ENCODE results near the gene COL4A2. TPM values are rescaled to one million over a fixed set of nuclear protein-coding genes. Genes with fewer than 3 reads are reported as not detected.

COL4A2 gene
- total RNA-seq, 4 donors from 2014 or later = 655 to 1,231 (median 912) TPM

DNA sequence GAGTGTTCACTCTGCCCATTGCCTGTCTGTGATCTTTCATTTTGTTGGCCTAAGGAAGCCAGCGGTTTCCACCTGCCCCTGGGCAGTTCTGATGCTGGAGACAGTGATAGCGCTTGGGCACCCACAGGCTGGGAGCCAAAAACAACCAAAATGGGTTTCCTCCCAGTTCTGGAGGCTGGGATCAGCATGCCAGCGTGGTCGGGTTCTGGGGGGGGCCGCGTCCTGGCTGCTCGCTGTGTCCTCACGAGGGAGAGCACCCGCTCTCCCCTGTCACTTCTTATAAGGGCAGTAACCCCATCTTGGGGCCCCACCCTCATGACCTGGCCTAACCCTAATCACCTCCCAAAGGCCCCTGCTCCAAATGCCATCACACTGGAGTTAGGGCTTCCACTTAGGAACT lies 186.5 kb downstream of the COL4A2 start:
- TF ChIP-seq, protein P1, sequence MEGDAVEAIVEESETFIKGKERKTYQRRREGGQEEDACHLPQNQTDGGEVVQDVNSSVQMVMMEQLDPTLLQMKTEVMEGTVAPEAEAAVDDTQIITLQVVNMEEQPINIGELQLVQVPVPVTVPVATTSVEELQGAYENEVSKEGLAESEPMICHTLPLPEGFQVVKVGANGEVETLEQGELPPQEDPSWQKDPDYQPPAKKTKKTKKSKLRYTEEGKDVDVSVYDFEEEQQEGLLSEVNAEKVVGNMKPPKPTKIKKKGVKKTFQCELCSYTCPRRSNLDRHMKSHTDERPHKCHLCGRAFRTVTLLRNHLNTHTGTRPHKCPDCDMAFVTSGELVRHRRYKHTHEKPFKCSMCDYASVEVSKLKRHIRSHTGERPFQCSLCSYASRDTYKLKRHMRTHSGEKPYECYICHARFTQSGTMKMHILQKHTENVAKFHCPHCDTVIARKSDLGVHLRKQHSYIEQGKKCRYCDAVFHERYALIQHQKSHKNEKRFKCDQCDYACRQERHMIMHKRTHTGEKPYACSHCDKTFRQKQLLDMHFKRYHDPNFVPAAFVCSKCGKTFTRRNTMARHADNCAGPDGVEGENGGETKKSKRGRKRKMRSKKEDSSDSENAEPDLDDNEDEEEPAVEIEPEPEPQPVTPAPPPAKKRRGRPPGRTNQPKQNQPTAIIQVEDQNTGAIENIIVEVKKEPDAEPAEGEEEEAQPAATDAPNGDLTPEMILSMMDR (IDR thresholded peaks at IDR 0.05; ENCODE audit: low read depth) = no peak

DNA sequence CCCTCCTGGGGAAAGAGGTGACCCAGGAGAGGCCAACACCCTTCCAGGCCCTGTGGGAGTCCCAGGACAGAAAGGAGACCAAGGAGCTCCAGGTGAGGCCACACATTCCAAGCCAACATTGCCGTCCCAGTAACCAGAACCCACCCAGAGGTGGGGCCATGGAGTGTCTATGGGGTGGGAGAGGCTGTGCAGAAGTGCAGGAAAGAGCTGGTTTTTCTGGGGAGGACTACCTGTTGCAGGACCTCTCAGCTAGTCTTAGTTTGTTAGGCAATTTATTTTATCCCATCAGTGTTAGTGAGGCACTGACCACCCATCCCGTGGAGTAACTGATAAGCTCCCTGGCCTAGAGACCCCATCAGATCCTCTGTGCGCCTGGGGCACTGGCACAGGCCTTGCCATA lies 188.3 kb downstream of the COL4A2 start:
- TF ChIP-seq, protein P1 (IDR thresholded peaks at IDR 0.05; ENCODE audit: low read depth) = no peak

DNA sequence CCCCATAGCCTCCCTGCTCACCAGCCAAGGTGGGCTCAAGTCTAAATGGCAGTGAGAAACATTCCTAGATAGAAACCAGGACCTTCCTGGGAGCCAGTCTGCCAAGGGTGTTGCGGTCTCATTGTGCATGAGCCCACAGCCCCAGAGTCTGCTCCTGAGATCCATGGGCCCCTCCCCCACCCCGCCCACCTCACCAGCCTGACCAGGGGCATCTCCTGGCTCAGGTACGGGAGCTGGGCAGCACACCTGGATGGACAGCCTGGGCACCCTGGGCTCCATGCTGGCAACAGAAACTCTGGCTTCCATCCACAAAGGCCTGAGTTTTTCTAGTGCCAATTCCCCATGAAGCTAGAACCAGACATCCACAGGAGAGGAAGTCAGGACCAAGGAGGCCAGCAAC lies 188.8 kb downstream of the COL4A2 start:
- TF ChIP-seq, protein P1 (IDR thresholded peaks at IDR 0.05; ENCODE audit: low read depth) = no peak

DNA sequence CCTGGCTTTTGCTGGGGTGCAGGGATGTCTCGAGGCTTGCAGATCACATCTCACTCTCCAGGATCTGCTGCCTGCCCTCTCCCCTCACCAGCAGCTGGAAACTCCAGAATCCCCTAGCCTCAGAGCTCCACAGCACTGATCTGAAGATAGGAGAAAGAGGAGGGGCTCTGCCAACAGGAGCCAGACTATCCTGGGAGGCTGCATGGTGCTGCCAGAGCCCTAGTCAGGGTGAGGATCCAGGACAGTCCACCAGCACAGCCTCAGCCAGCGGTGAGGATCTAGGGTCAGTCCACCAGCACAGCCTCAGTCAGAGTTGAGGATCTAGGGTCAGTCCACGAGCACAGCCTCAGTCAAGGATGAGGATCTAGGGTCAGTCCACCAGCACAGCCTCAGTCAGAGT lies 189.2 kb downstream of the COL4A2 start:
- TF ChIP-seq, protein P1 (IDR thresholded peaks at IDR 0.05; ENCODE audit: low read depth) = no peak

DNA sequence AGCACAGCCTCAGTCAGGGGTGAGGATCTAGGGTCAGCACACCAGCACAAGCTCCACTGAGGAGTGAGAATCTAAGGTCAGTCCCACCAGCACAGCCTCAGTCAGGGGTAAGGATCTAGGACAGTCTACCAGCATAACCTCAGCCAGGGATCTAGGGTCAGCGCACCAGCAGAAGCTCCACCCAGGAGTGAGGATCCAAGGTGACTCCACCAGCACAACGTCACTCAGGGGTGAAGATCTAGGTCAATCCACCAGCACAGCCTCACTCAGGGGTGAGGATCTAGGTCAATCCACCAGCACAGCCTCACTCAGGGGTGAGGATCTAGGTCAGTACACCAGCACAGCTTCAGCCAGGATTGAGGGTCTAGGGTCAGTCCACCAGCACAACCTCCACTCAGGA lies 189.9 kb downstream of the COL4A2 start:
- TF ChIP-seq, protein P1 (IDR thresholded peaks at IDR 0.05; ENCODE audit: low read depth) = no peak

DNA sequence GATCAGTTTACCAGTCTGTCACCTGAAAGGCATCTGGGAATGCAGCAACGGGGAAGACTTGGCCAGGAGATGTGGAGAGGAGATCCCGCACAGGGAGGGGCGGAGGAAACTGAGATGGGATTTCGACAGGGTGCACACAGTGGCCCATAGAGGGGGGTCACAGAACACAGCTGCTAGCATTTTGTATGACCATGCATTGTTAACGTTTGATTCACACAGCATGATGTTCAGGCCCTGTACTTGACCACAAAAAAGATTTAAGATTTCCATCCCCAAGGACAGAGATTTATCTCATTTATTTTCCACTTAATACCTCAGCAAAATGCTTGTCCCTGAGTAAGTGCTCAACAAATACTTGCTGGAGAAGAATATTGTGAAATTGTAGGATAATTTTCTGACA lies 191.2 kb downstream of the COL4A2 start:
- TF ChIP-seq, protein P1 (IDR thresholded peaks at IDR 0.05; ENCODE audit: low read depth) = no peak

DNA sequence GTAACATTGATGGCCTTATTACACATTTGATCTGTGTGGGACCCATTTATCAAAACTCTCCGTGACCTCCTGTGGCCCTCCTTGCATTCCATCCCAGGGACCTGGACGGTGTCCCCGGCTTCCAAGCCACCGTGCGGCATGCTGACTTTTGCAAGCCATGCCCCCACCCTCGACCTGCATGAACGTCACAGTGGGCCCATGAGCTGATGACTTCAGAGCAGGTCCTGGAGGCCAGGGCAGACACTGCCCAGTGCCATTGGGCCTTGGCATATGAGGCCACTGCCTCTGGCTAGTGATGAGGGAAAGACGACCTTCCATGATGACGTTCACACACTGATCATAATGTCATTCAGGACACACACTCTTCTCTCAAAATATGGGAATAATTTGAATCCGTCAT lies 191.7 kb downstream of the COL4A2 start:
- TF ChIP-seq, protein P1 (IDR thresholded peaks at IDR 0.05; ENCODE audit: low read depth) = no peak
